GM12878 (cell line): ENCODE measurements around the gene ARID5B. TPM values are rescaled to one million over a fixed set of nuclear protein-coding genes. Genes with fewer than 3 reads are reported as not detected.

Experiments
- ATAC-seq: fragments of 200-7000 bp; cut with Tn5 transposase; 3 replicates; pipeline ENCODE4 v1.9.1; 2020; ENCODE audit warnings: mild to moderate bottlenecking, moderate library complexity
- BruUV-seq: library from RNA; stranded (reverse); fragments of 400-500 nt; replicated peaks from 2 replicates; lab custom pipeline; 2021; lab: Mats Ljungman, UMichigan
- CTCF ChIA-PET: fragments of 300-600 bp; sonication (Branson Sonifier 250); formaldehyde crosslinking; extraction: SDS; loops from one replicate; lab custom pipeline; 2021; ENCODE audit warnings: inconsistent platforms; lab: Yijun Ruan, JAX
- POLR2A ChIA-PET: fragments of 350-600 bp; formaldehyde crosslinking; extraction: SDS; loops from one replicate; lab custom pipeline; 2021; ENCODE audit warnings: inconsistent platforms; lab: Charles Lee
- RAD21 ChIA-PET: fragments of 300-600 bp; sonication (Branson Sonifier 250); formaldehyde crosslinking; loops from one replicate; lab custom pipeline; 2023; ENCODE audit warnings: antibody characterized with exemption; ENCODE audit not compliant: unreplicated experiment; lab: Charles Lee
- SMC1A ChIA-PET: fragments of 300-600 bp; sonication (Branson Sonifier 250); formaldehyde crosslinking; loops from one replicate; lab custom pipeline; 2023; ENCODE audit not compliant: unreplicated experiment, uncharacterized antibody; lab: Charles Lee
- DNase-seq: peaks from one replicate; pipeline ENCODE4 v3.0.0-alpha.2; 2011; ENCODE audit warnings: low read depth, low spot score
- FAIRE-seq: peaks from 3 replicates; lab custom pipeline; 2011; peaks lifted over from hg19 to GRCh38; lab: Jason Lieb, UNC
- H2AFZ ChIP-seq: 2 replicates; pipeline ENCODE4 v1.6.0; 2011; ENCODE audit warnings: low read depth, low read length, control low read depth; ENCODE audit not compliant: control insufficient read depth
- H3K27ac ChIP-seq: 2 replicates; pipeline ENCODE4 v1.5.1; 2011; ENCODE audit warnings: control low read depth; ENCODE audit not compliant: control insufficient read depth, insufficient read depth
- H3K27me3 ChIP-seq, 2 experiments: replicated peaks in 1 of 2; 2 replicates each; pipeline versions ENCODE4 v1.6.0 to v1.6.1; 2011; ENCODE audit warnings: low read length in 1 of 2; ENCODE audit not compliant: control insufficient read depth in 2 of 2, insufficient read depth in 2 of 2
- H3K36me3 ChIP-seq, 2 experiments: 2 replicates each; pipeline ENCODE4 v1.5.1; 2011; ENCODE audit warnings: low read length in 1 of 2; ENCODE audit not compliant: control insufficient read depth in 2 of 2, insufficient read depth in 2 of 2
- H3K4me1 ChIP-seq: 2 replicates; pipeline ENCODE4 v1.6.1; 2011; ENCODE audit warnings: mild to moderate bottlenecking, low read length, moderate library complexity, mixed read lengths; ENCODE audit not compliant: control insufficient read depth, insufficient read depth
- H3K4me2 ChIP-seq: 2 replicates; pipeline ENCODE4 v1.6.0; 2011; ENCODE audit warnings: control low read depth; ENCODE audit not compliant: control insufficient read depth, insufficient read depth
- H3K4me3 ChIP-seq: fragments of 200-600 bp; sonication (generic); 2 replicates; pipeline ENCODE4 v1.5.1; 2016
- H3K79me2 ChIP-seq: 2 replicates; pipeline ENCODE4 v1.6.0; 2011; ENCODE audit warnings: low read length; ENCODE audit not compliant: control insufficient read depth, insufficient read depth
- H3K9ac ChIP-seq: 2 replicates; pipeline ENCODE4 v1.8.0; 2011; ENCODE audit warnings: low read length, control low read depth, mixed read lengths; ENCODE audit not compliant: control insufficient read depth, insufficient read depth
- H3K9me3 ChIP-seq: replicated peaks from 3 replicates; pipeline ENCODE4 v1.5.1; 2011; ENCODE audit warnings: mild to moderate bottlenecking, low read length; ENCODE audit not compliant: control insufficient read depth, insufficient read depth
- H4K20me1 ChIP-seq: 2 replicates; pipeline ENCODE4 v1.6.0; 2011; ENCODE audit not compliant: control insufficient read depth, insufficient read depth
- CREB1 ChIP-seq: IDR thresholded peaks from 2 replicates; pipeline ENCODE4 v1.6.1; 2012; ENCODE audit warnings: low read depth, mild to moderate bottlenecking, inconsistent platforms
- EED ChIP-seq: sonication (generic); IDR thresholded peaks from 2 replicates; pipeline ENCODE4 v1.6.1; 2016; ENCODE audit warnings: antibody characterized with exemption, low read depth
- GABPA ChIP-seq: IDR thresholded peaks from 2 replicates; pipeline ENCODE4 v1.6.1; 2014; ENCODE audit warnings: antibody characterized with exemption, low read depth, mild to moderate bottlenecking, inconsistent platforms
- IKZF1 ChIP-seq: fragments of 450-650 bp; conservative IDR thresholded peaks from 2 replicates; pipeline ENCODE4 v1.6.1; 2017; ENCODE audit warnings: antibody characterized with exemption, mild to moderate bottlenecking
- MTA2 ChIP-seq: fragments of 450-650 bp; IDR thresholded peaks from 2 replicates; pipeline ENCODE4 v1.6.1; 2016; ENCODE audit warnings: low read depth, mild to moderate bottlenecking, moderate library complexity
- MYB ChIP-seq: fragments of 150-350 bp; IDR thresholded peaks from 2 replicates; pipeline ENCODE4 v1.6.1; 2014; ENCODE audit warnings: mild to moderate bottlenecking, low read depth, low read length, borderline replicate concordance
- SMAD5 ChIP-seq: IDR thresholded peaks from 2 replicates; pipeline ENCODE4 v1.6.1; 2016; ENCODE audit warnings: antibody characterized with exemption, low read depth
- SP1 ChIP-seq: IDR thresholded peaks from one replicate; pipeline ENCODE4 v1.6.1; 2011; ENCODE audit warnings: low read depth, low read length
- STAT1 ChIP-seq: fragments of 450-650 bp; conservative IDR thresholded peaks from 2 replicates; pipeline ENCODE4 v1.6.1; 2014; ENCODE audit warnings: antibody characterized with exemption, mild to moderate bottlenecking
- ZNF207 ChIP-seq: fragments of 450-650 bp; IDR thresholded peaks from 2 replicates; pipeline ENCODE4 v1.6.1; 2014; ENCODE audit warnings: antibody characterized with exemption, mild to moderate bottlenecking, borderline replicate concordance
- ZSCAN29 ChIP-seq: fragments of 450-650 bp; IDR thresholded peaks from 2 replicates; pipeline ENCODE4 v1.6.1; 2017; ENCODE audit warnings: mild to moderate bottlenecking, moderate library complexity
- ZZZ3 ChIP-seq: IDR thresholded peaks from 2 replicates; pipeline ENCODE4 v1.6.1; 2011; ENCODE audit warnings: low read depth; ENCODE audit not compliant: control insufficient read depth, insufficient read length
- WGBS: methylation state at CpG from one replicate; pipeline ENCODE4 v1.1.6; 2016; ENCODE audit warnings: low lambda C conversion rate; ENCODE audit not compliant: insufficient replicate concordance, insufficient coverage; ENCODE audit errors: missing lambda C conversion rate; 5-methylcytosine and 5-hydroxymethylcytosine counted together
- in situ Hi-C: fragments of 300-500 bp; cut with MboI; formaldehyde crosslinking; loops from 9 replicates; pipeline ENCODE4 v1.14.3; 2018; ENCODE audit warnings: mixed read lengths
- intact Hi-C: fragments of 100-400 bp; cut with micrococcal nuclease; formaldehyde crosslinking; loops from one replicate; pipeline ENCODE4 v1.14.2; 2022; ENCODE audit not compliant: unreplicated experiment
- polyA plus RNA-seq, 11 experiments: library from polyadenylated mRNA; depleted of rRNA in 4 of 11; unstranded in 6 of 11; stranded (reverse) in 5 of 11; fragments of >200 nt; fragmentation: Nextera tagmentation in 4 of 11; fragmentation: Illumina TruSeq in 1 of 11; extraction: Ambion mirVana in 4 of 11; extraction: Trizol in 1 of 11; gene quantifications; 1 replicate in 1 of 11; 2 replicates in 10 of 11; pipeline versions ENCODE4 v1.2.1 to v1.2.3, GENCODE V29; 2011 to 2016; ENCODE audit warnings: inconsistent platforms in 2 of 11, missing spikeins in 2 of 11, low read depth in 1 of 11
- total RNA-seq, 4 experiments: library from RNA; depleted of rRNA in 3 of 4; stranded (reverse); fragments of >200 nt in 3 of 4; fragmentation: Illumina TruSeq in 1 of 4; extraction: Trizol in 1 of 4; gene quantifications; 2 replicates each; pipeline versions ENCODE4 v1.2.1 to v1.2.3, GENCODE V29; 2013 to 2021
- TF ChIP-seq, protein P1 (sequence below): IDR thresholded peaks from 2 replicates; pipeline ENCODE4 v1.6.1; 2011; ENCODE audit warnings: borderline replicate concordance, low read depth, mild to moderate bottlenecking, moderate library complexity, mixed read lengths, low read length; ENCODE audit not compliant: insufficient read depth; ENCODE audit errors: extremely low read length
- TF ChIP-seq, protein P2 (sequence below), 3 experiments: IDR thresholded peaks in 2 of 3; conservative IDR thresholded peaks in 1 of 3; 2 replicates each; pipeline ENCODE4 v1.5.1; 2011; ENCODE audit warnings: low read depth in 3 of 3, low read length in 3 of 3, mild to moderate bottlenecking in 3 of 3, control low read depth in 2 of 3, moderate library complexity in 2 of 3, inconsistent platforms in 1 of 3, mixed read lengths in 1 of 3; ENCODE audit not compliant: control insufficient read depth in 2 of 3, insufficient read depth in 1 of 3; ENCODE audit errors: extremely low read depth in 1 of 3

The ARID5B gene
- total and polyA plus RNA-seq, 10 of the 15 experiments (the other 5 are each of a cell fraction or from before 2014, with no cell fraction given), result 2.7 to 8.5 (median 6.1) TPM

DNA sequence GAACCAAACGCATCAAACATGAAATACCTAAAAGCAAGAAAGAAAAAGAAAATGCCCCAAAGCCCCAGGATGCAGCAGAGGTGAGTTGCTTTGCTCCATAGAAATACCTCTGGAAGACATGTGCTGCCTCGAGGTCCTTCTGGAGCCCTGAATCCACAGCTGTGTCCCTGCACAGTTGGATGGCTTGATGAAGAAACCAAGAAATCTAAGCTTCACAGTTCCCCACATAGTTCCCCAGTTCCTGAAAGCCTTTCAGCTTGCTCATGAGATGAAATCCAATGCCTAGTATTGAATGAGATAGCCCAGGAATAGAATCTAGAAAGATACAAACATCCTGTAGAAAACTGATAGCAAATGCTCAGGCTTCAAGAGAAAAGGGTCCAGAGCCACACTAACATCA lies 184.3 kb downstream of the ARID5B start (continued):
- TF ChIP-seq, protein P1, sequence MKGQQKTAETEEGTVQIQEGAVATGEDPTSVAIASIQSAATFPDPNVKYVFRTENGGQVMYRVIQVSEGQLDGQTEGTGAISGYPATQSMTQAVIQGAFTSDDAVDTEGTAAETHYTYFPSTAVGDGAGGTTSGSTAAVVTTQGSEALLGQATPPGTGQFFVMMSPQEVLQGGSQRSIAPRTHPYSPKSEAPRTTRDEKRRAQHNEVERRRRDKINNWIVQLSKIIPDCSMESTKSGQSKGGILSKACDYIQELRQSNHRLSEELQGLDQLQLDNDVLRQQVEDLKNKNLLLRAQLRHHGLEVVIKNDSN, result no peak
- no peak for TF ChIP-seq ZZZ3
- TF ChIP-seq GABPA, result no peak
- no peak for TF ChIP-seq MTA2
- no peak for TF ChIP-seq CREB1
- TF ChIP-seq IKZF1, result no peak

DNA sequence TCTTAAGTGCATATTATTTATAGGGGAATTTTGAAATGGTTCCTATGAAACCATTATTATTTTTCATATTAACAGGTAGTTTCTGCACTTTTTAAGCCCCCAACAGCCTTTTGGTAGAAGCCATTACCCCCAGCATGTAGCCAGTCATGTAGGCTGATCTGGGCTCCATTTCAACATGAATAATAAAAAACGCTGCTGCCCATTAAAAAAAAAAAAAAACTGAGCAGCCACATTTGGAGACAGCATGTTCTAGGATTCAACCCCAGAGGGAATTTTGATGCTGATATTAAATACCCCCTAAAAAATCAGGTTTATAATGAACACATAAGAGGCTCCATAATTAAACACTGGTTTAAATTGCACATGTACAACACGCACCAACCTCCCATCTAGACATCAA lies 185.8 kb downstream of the ARID5B start:
- TF ChIP-seq STAT1 (no peak), ZNF207 (no peak), ZSCAN29 (no peak), SMAD5 (no peak), SP1 (no peak), MYB (no peak), EED (no peak)
- TF ChIP-seq, protein P2, sequence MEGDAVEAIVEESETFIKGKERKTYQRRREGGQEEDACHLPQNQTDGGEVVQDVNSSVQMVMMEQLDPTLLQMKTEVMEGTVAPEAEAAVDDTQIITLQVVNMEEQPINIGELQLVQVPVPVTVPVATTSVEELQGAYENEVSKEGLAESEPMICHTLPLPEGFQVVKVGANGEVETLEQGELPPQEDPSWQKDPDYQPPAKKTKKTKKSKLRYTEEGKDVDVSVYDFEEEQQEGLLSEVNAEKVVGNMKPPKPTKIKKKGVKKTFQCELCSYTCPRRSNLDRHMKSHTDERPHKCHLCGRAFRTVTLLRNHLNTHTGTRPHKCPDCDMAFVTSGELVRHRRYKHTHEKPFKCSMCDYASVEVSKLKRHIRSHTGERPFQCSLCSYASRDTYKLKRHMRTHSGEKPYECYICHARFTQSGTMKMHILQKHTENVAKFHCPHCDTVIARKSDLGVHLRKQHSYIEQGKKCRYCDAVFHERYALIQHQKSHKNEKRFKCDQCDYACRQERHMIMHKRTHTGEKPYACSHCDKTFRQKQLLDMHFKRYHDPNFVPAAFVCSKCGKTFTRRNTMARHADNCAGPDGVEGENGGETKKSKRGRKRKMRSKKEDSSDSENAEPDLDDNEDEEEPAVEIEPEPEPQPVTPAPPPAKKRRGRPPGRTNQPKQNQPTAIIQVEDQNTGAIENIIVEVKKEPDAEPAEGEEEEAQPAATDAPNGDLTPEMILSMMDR (IDR thresholded peaks at IDR 0.05 in 2 of 3, conservative IDR thresholded peaks at IDR 0.05 in 1 of 3; ENCODE audit: control insufficient read depth in 2 of 3, extremely low read depth in 1 of 3, insufficient read depth in 1 of 3, low read depth in 3 of 3, low read length in 3 of 3), result no peak
- no TSS peak for BruUV-seq
- FAIRE-seq, result no peak
- Histone ChIP-seq H3K4me3 (no peak overlapping the region), H4K20me1 (no peaks in the 10 kb centered on the region), H3K9ac (no peak overlapping the region), H3K79me2 (no peaks in the 10 kb centered on the region; the same call in none of the 2 replicates), H3K9me3 (no peaks in the 10 kb centered on the region), H2AFZ (no peak overlapping the region), H3K27me3 (no peaks in the 10 kb centered on the region), H3K36me3 (peaks cover 12 to 25% of the 10 kb centered on the region in 2 experiments), H3K4me2 (no peak overlapping the region), H3K4me1 (peaks cover 25% of the 10 kb centered on the region), H3K27ac (no peak overlapping the region)
- 0 out of 3 replicates have a peak, but pooled peaks have one; percentile 8 for ATAC-seq
- in situ Hi-C loops (no loop called here), intact Hi-C loops (no loop called here)
- SMC1A ChIA-PET, result no interaction called here
- RAD21 ChIA-PET, result no interaction called here
- no peak for DNase-seq
- WGBS, result 61% methylated on average over 2 of the region's 2 CpGs
- CTCF ChIA-PET, result interaction anchor here (1.3 kb wide), 1 partner anchor 252 kb away, joined by 3 read pairs; no protein-coding TSS in a partner anchor
- POLR2A ChIA-PET, result no interaction called here
